OCI-LY1 (cell line): Measurements from ENCODE around the gene SNRPA1.

Experiments
- H2AFZ ChIP-seq: fragments of 200-600 bp; sonication (generic), shearing (Covaris generic); 2 replicates; pipeline ENCODE4 v1.6.0; 2014; ENCODE audit warnings: antibody characterized with exemption, mild to moderate bottlenecking, low read length
- H3F3A ChIP-seq: fragments of 200-600 bp; sonication (generic), shearing (Covaris generic); 2 replicates; pipeline ENCODE4 v1.6.0; 2014; ENCODE audit warnings: mild to moderate bottlenecking, antibody characterized with exemption, low read length, moderate library complexity; ENCODE audit not compliant: insufficient read depth
- H3K27ac ChIP-seq: fragments of 200-600 bp; sonication (generic); 2 replicates; pipeline ENCODE4 v1.5.1; 2014; ENCODE audit warnings: low read length, mixed run types, mild to moderate bottlenecking, low read depth; ENCODE audit not compliant: poor library complexity, severe bottlenecking
- H3K27me3 ChIP-seq: fragments of 200-600 bp; sonication (generic); 2 replicates; pipeline ENCODE4 v1.6.0; 2014; ENCODE audit warnings: antibody characterized with exemption, mild to moderate bottlenecking, low read length, moderate library complexity; ENCODE audit not compliant: insufficient read depth
- H3K36me3 ChIP-seq: fragments of 200-600 bp; sonication (generic); 2 replicates; pipeline ENCODE4 v1.6.1; 2014; ENCODE audit warnings: mild to moderate bottlenecking, antibody characterized with exemption, low read length, moderate library complexity, mixed read lengths; ENCODE audit not compliant: insufficient read depth
- H3K4me1 ChIP-seq: fragments of 200-600 bp; sonication (generic); 2 replicates; pipeline ENCODE4 v1.5.1; 2014; ENCODE audit warnings: mild to moderate bottlenecking, low read length, moderate library complexity; ENCODE audit not compliant: insufficient read depth, severe bottlenecking
- H3K4me2 ChIP-seq: fragments of 200-600 bp; sonication (generic), shearing (Covaris generic); 2 replicates; pipeline ENCODE4 v1.6.1; 2014; ENCODE audit warnings: low read length
- H3K4me3 ChIP-seq: fragments of 200-600 bp; sonication (generic); 2 replicates; pipeline ENCODE4 v1.5.1; 2014; ENCODE audit warnings: low read length, low read depth, mild to moderate bottlenecking, mixed read lengths; ENCODE audit not compliant: poor library complexity, severe bottlenecking
- H3K79me2 ChIP-seq: fragments of 200-600 bp; shearing (Covaris generic); 2 replicates; pipeline ENCODE4 v1.6.1; 2016; ENCODE audit warnings: mixed run types, low read length, mixed read lengths; ENCODE audit not compliant: insufficient read depth
- H3K9ac ChIP-seq: fragments of 200-600 bp; sonication (generic), shearing (Covaris generic); 2 replicates; pipeline ENCODE4 v1.6.1; 2014; ENCODE audit warnings: mild to moderate bottlenecking, low read length, mixed read lengths
- H3K9me2 ChIP-seq: fragments of 200-600 bp; sonication (generic), shearing (Covaris generic); 2 replicates; pipeline ENCODE4 v1.6.1; 2014; ENCODE audit warnings: low read depth, mild to moderate bottlenecking, low read length, mixed read lengths
- H3K9me3 ChIP-seq: fragments of 200-600 bp; shearing (Covaris generic); 2 replicates; pipeline ENCODE4 v1.6.1; 2014; ENCODE audit warnings: low read length, mixed read lengths
- H4K20me1 ChIP-seq: fragments of 200-600 bp; sonication (generic), shearing (Covaris generic); 2 replicates; pipeline ENCODE4 v1.6.0; 2016; ENCODE audit warnings: mild to moderate bottlenecking, low read length; ENCODE audit not compliant: insufficient read depth
- CTCF ChIP-seq: fragments of 200-600 bp; sonication (generic), shearing (Covaris generic); IDR thresholded peaks from 2 replicates; pipeline ENCODE4 v1.5.1; 2017; ENCODE audit warnings: mild to moderate bottlenecking, antibody characterized with exemption, low read length, moderate library complexity, mixed read lengths
- EZH2 ChIP-seq: fragments of 200-600 bp; sonication (generic), shearing (Covaris generic); IDR thresholded peaks from 2 replicates; pipeline ENCODE4 v1.8.0; 2017; ENCODE audit warnings: borderline replicate concordance, mixed run types, mild to moderate bottlenecking, antibody characterized with exemption, low read length, moderate library complexity, mixed read lengths

Gene SNRPA1

GRCh38 chr15:101267320-101268104, 27.5 kb downstream of the SNRPA1 start:
- no peaks in the 10 kb centered on the region for H3K79me2 ChIP-seq
- H2AFZ ChIP-seq = no peak overlapping the region
- H3K27ac ChIP-seq = no peak overlapping the region
- no peaks in the 10 kb centered on the region for H3K9me3 ChIP-seq
- no peak overlapping the region for H3K9ac ChIP-seq
- no peaks in the 10 kb centered on the region for H3K4me1 ChIP-seq
- no peaks in the 10 kb centered on the region for H4K20me1 ChIP-seq
- H3K4me2 ChIP-seq = no peak overlapping the region
- H3K36me3 ChIP-seq = peaks cover 26% of the 10 kb centered on the region
- no peak overlapping the region for H3K4me3 ChIP-seq
- no peaks in the 10 kb centered on the region for H3K9me2 ChIP-seq
- TF ChIP-seq EZH2 (no peak), CTCF (no peak)
- H3F3A ChIP-seq = no peaks in the 10 kb centered on the region
- H3K27me3 ChIP-seq = 0 out of 2 replicates have a peak, but pooled peaks cover 2% of the 10 kb centered on the region

GRCh38 chr15:101266787-101267186, 28.3 kb downstream of the SNRPA1 start:
- H3K79me2 ChIP-seq = no peaks in the 10 kb centered on the region
- H4K20me1 ChIP-seq = no peaks in the 10 kb centered on the region
- no peak overlapping the region for H2AFZ ChIP-seq
- no peaks in the 10 kb centered on the region for H3F3A ChIP-seq
- no peak overlapping the region for H3K4me3 ChIP-seq
- H3K27me3 ChIP-seq = 0 out of 2 replicates have a peak, but pooled peaks cover 2% of the 10 kb centered on the region
- no peaks in the 10 kb centered on the region for H3K4me1 ChIP-seq
- no peak for TF ChIP-seq CTCF
- TF ChIP-seq EZH2 = no peak
- no peak overlapping the region for H3K27ac ChIP-seq
- H3K36me3 ChIP-seq = peaks cover 18% of the 10 kb centered on the region
- no peaks in the 10 kb centered on the region for H3K9me3 ChIP-seq
- H3K4me2 ChIP-seq = no peak overlapping the region
- H3K9me2 ChIP-seq = no peaks in the 10 kb centered on the region
- H3K9ac ChIP-seq = no peak overlapping the region

GRCh38 chr15:101266034-101266433, 29.0 kb downstream of the SNRPA1 start:
- Histone ChIP-seq H3K9me2 (no peaks in the 10 kb centered on the region), H3K4me1 (no peaks in the 10 kb centered on the region), H2AFZ (no peak overlapping the region), H3K36me3 (peaks cover 11% of the 10 kb centered on the region), H3K9ac (no peak overlapping the region), H3K27me3 (0 out of 2 replicates have a peak, but pooled peaks cover 2% of the 10 kb centered on the region), H3K9me3 (no peaks in the 10 kb centered on the region), H4K20me1 (no peaks in the 10 kb centered on the region), H3K4me2 (no peak overlapping the region), H3K27ac (no peak overlapping the region), H3F3A (no peaks in the 10 kb centered on the region), H3K4me3 (no peak overlapping the region), H3K79me2 (no peaks in the 10 kb centered on the region)
- TF ChIP-seq EZH2 (no peak), CTCF (no peak)
